Sigmoid colon (tissue), 7 donors: Measurements from ENCODE around the gene TMUB2. TPM values are rescaled to one million over a fixed set of nuclear protein-coding genes. Genes with fewer than 3 reads are reported as not detected.
A peak's percentile ranks its signal among the peaks of the same experiment; 100 is the strongest.

Experiments
- DNase-seq: peaks from one replicate; pipeline ENCODE4 v3.0.0-alpha.2; 2019
- H3K27ac ChIP-seq, 4 donors: fragments of 200-600 bp; sonication (generic); one replicate each; pipeline ENCODE4 v1.5.1; 2016 to 2019; ENCODE audit warnings: mild to moderate bottlenecking in 1 of 4
- H3K27me3 ChIP-seq, 3 donors: fragments of 200-600 bp; sonication (generic); one replicate each; pipeline ENCODE4 v1.5.1; 2019; ENCODE audit warnings: mild to moderate bottlenecking in 1 of 3
- H3K36me3 ChIP-seq, 4 donors: fragments of 200-600 bp; sonication (generic); one replicate each; pipeline ENCODE4 v1.5.1; 2016 to 2019
- H3K4me1 ChIP-seq, 4 donors: fragments of 200-600 bp; sonication (generic); one replicate each; pipeline ENCODE4 v1.5.1; 2017 to 2019
- H3K4me3 ChIP-seq, 4 donors: fragments of 200-600 bp; sonication (generic); one replicate each; pipeline ENCODE4 v1.5.1; 2017 to 2019; ENCODE audit warnings: mild to moderate bottlenecking in 2 of 4, moderate library complexity in 1 of 4
- H3K9me3 ChIP-seq, 4 donors: fragments of 200-600 bp in 3 of 4; sonication (generic) in 3 of 4; one replicate each; pipeline versions ENCODE4 v1.5.1 to v1.6.1; 2013 to 2019
- EP300 ChIP-seq, 4 donors: sonication (generic); formaldehyde crosslinking; IDR thresholded peaks; one replicate each; pipeline ENCODE4 v1.6.1; 2017; ENCODE audit warnings: antibody characterized with exemption in 4 of 4
- POLR2A ChIP-seq, 2 donors: fragments of 450-650 bp; IDR thresholded peaks; one replicate each; pipeline ENCODE4 v1.6.1; 2016; ENCODE audit warnings: antibody characterized with exemption in 2 of 2, mild to moderate bottlenecking in 2 of 2, moderate library complexity in 2 of 2
- POLR2AphosphoS5 ChIP-seq, 4 donors: sonication (generic); formaldehyde crosslinking; IDR thresholded peaks; one replicate each; pipeline ENCODE4 v1.6.1; 2017; ENCODE audit warnings: antibody characterized with exemption in 4 of 4
- WGBS, 2 donors: extraction: QIAGEN DNeasy Blood & Tissue Kit; methylation state at CpG; one replicate each; pipeline ENCODE4 v1.1.7; 2013; 5-methylcytosine and 5-hydroxymethylcytosine counted together
- intact Hi-C: fragments of 100-400 bp; cut with DNase I; formaldehyde crosslinking; loops from one replicate; pipeline ENCODE4 v1.15.1; 2023
- polyA plus RNA-seq, 3 donors: library from polyadenylated mRNA; stranded (reverse); fragments of 200-250 nt; gene quantifications; one replicate each; pipeline ENCODE4 v1.2.3, GENCODE V29; 2013
- total RNA-seq, 4 donors: library from RNA; depleted of rRNA; stranded (reverse); fragments of >200 nt; gene quantifications; one replicate each; pipeline ENCODE4 v1.1.0, GENCODE V29; 2016
- TF ChIP-seq, protein P1 (sequence below), 4 experiments: fragments of 450-650 bp in 3 of 4; fragments of 200-600 bp in 1 of 4; IDR thresholded peaks; one replicate each; pipeline ENCODE4 v1.5.1; 2016 to 2019; ENCODE audit warnings: antibody characterized with exemption in 4 of 4, mild to moderate bottlenecking in 3 of 4, moderate library complexity in 2 of 4
- donor health status: healthy with polysubstance abuse.
- donor health status: Bipolar disorder and iron deficiency.
- donor health status: healthy.

TMUB2 gene
- total and polyA plus RNA-seq, 7 donors = 19.0 to 41.3 (median 28.8) TPM

DNA sequence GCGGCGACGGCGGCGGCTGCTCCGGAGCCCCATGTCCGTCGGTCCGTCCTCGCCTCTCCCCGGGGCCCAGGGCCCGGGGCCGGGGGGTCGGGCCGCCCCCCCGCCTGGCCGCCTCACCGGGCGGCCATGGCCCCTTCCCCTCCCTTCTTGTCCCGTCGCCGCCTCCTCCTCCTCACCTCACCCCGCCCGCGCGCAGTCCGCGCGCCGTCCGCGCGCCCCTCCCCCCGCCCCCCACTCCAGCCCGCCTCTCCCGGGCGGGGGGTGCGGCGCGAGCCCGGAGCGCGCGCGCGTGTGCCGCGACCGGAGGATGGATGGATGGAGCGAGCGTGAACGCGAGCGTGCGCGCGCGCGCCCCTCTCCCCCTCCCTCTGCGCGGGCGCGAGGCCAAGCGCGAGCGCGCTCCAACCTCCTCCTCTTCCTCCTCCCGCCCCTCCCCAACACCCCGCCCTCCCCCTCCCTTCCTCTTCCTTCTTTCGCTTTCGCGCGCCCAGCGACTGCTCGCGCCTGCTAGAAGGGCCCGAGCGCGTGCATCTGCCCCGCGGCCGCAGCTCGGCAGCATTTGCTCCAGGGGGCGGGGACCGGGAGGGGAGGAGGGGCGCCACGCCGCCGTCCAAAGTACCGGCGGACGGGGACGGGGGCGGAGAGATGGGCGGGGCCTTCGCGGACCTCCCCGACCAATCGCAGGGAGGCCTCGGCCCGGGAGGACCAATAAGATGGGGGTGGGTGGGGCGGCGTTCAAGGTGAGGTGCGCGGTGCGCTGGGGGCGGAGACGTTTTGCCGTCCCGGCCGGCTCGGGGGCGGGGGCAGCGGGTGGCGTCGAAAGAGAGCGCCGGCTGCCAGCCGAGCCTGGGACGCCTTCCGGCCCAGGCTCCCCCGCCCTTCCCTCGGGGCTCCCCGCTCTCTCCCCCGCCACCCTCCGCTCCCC is 13.0 kb downstream of the TMUB2 start, which contains the start of gene ATXN7L3:
Gene ATXN7L3 (minus strand): TSS at position 332 of the 925 bp plus-strand sequence. CDS start 1,814 bp downstream, outside the sequence.
- peaks cover 9 to 25% (median 18%) of the 10 kb centered on the region in 4 donors for H3K36me3 ChIP-seq
- DNase-seq = peak; percentile 100
- TF ChIP-seq POLR2AphosphoS5 (IDR thresholded peaks at IDR 0.05) (peak; percentile 35 to 67 (median 64)), EP300 (IDR thresholded peaks at IDR 0.05) (no peak)
- intact Hi-C loops = loop anchor here (1.0 to 10.0 kb wide), 2 partner anchors 14 to 945 kb away; partner anchors contain the start of genes HEXIM1 and TMUB2
- peak within 1 kb of the TSS; percentile 78 to 99 (median 94) for H3K4me3 ChIP-seq
- WGBS, 2 donors = 1% methylated on average over 126 of the region's 126 CpGs
- peaks cover 0 to 36% (median 28%) of the 10 kb centered on the region in 4 donors for H3K4me1 ChIP-seq
- peak within 1 kb of the TSS; percentile 97 to 99 (median 98) for H3K27ac ChIP-seq
- H3K27me3 ChIP-seq = no peaks in the 10 kb centered on the region
- H3K9me3 ChIP-seq = no peaks in the 10 kb centered on the region

DNA sequence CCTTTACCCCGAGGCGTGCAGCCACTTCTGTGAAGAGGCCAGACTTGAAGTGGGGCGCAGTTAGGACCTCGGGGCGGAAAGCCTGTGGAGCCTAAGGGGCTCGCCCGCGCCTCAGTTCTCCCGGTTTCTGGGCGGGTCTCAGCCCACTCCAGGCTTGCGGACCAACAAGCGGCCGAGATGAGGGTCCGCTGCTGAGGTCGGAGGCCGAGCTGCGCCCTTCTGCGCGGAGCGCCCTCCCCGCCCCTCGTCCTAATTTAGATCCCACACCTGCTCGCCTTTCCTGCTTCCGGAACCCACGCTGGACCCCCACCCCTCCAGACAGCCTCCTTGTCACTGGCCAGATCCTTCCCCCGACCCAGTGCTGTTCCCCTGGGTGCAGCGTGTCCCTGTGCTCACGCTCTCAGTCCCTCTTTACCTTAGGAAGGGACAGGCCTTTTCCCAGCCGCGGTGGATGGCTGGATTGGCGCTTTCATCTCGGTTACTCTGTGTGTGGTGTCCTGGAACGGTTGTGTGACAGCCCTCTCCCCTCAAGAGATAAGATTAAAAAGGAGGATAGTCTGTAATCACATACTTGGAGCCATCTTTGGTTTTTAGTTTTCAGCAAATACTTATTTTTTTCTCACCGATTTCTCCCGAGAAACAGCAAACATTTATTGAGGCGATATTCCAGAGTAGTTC is 13.8 kb downstream of the TMUB2 start:
- H3K4me1 ChIP-seq = peaks cover 0 to 44% (median 28%) of the 10 kb centered on the region in 4 donors
- intact Hi-C loops = no loop called here
- TF ChIP-seq, protein P1, sequence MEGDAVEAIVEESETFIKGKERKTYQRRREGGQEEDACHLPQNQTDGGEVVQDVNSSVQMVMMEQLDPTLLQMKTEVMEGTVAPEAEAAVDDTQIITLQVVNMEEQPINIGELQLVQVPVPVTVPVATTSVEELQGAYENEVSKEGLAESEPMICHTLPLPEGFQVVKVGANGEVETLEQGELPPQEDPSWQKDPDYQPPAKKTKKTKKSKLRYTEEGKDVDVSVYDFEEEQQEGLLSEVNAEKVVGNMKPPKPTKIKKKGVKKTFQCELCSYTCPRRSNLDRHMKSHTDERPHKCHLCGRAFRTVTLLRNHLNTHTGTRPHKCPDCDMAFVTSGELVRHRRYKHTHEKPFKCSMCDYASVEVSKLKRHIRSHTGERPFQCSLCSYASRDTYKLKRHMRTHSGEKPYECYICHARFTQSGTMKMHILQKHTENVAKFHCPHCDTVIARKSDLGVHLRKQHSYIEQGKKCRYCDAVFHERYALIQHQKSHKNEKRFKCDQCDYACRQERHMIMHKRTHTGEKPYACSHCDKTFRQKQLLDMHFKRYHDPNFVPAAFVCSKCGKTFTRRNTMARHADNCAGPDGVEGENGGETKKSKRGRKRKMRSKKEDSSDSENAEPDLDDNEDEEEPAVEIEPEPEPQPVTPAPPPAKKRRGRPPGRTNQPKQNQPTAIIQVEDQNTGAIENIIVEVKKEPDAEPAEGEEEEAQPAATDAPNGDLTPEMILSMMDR (IDR thresholded peaks at IDR 0.05) = no peak
- TF ChIP-seq EP300 (IDR thresholded peaks at IDR 0.05) (no peak), POLR2AphosphoS5 (IDR thresholded peaks at IDR 0.05) (peak in 2 of 4 donors; percentile 7 to 40), POLR2A (IDR thresholded peaks at IDR 0.05) (peak in 1 of 2 donors; percentile 29)

DNA sequence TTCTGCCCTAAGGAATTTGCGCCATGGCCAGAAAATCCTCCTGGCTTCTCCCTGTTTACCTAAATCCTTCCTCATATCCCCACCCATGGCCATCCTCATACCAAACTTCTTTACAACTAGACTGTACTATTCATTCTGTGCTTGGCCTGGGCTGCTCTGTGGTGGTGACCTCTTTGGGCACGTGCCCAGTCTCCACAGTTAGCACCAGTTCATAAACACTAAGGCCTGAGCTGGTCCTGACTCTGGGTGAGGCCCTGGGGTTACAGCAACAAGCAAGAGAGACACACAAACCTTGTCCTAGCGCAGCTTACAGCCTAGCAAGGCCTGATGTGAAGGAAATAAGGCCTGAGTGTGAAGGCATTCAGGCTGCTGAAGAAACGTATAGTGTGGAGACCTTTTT is 16.0 kb downstream of the TMUB2 start:
- Histone ChIP-seq H3K27me3 (no peaks in the 10 kb centered on the region), H3K4me3 (no peak overlapping the region), H3K9me3 (no peaks in the 10 kb centered on the region), H3K36me3 (peaks cover 0 to 14% (median 13%) of the 10 kb centered on the region in 4 donors), H3K27ac (no peak overlapping the region), H3K4me1 (peaks cover 0 to 39% (median 19%) of the 10 kb centered on the region in 4 donors)
- DNase-seq = no peak
- TF ChIP-seq, protein P1 (IDR thresholded peaks at IDR 0.05) = no peak
- TF ChIP-seq EP300 (IDR thresholded peaks at IDR 0.05) (no peak), POLR2AphosphoS5 (IDR thresholded peaks at IDR 0.05) (no peak), POLR2A (IDR thresholded peaks at IDR 0.05) (no peak)
- WGBS, 2 donors = 89% methylated on average over 4 of the region's 4 CpGs
- intact Hi-C loops = no loop called here

More for the DNA sequence above, 13.8 kb downstream of the TMUB2 start:
- H3K9me3 ChIP-seq = no peaks in the 10 kb centered on the region
- H3K27me3 ChIP-seq = no peaks in the 10 kb centered on the region
- DNase-seq = no peak
- peak overlapping the region; percentile 97 to 99 (median 98) for H3K27ac ChIP-seq
- H3K36me3 ChIP-seq = peaks cover 5 to 17% (median 10%) of the 10 kb centered on the region in 4 donors
- WGBS, 2 donors = 4 to 5% methylated on average over 36 of the region's 36 CpGs
- peak overlapping the region; percentile 51 to 99 (median 94) for H3K4me3 ChIP-seq

DNA sequence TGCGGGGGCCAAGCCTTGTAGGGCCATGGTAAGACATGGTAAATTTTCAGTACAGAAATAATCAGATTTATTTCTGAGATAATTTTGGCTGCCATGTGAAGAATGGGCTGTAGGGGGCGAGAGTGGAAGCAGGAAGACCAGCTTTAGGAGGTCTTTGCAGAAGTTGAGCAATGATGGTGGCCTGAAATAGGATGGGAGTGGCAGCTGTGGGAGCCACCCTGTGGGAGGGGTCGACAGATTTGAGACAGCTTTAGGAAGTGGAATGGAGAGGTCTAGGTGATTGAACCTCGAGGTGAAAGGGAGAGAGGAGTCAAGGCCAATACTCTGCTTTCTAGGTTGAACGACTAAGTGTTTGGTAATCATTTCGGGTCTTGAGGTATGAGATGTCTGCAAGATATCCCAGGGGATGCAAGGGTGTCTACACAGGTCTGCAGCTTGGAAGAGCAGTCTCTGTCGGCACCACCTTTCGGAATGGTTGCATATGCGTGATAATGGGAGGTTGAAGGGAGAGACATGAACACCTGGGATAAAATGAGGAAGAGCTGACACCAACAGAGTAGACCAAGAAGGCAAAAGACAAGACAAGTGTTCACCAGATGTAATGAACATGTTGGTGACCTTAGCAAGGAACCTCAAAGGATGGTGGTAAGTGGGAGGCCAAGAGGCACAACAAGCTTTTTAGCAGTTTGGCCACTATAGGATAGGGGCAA is 17.1 kb downstream of the TMUB2 start:
- Histone ChIP-seq H3K4me3 (no peak overlapping the region), H3K9me3 (no peaks in the 10 kb centered on the region), H3K36me3 (peaks cover 8 to 24% (median 22%) of the 10 kb centered on the region in 4 donors), H3K27ac (no peak overlapping the region), H3K27me3 (no peaks in the 10 kb centered on the region), H3K4me1 (peaks cover 0 to 30% (median 10%) of the 10 kb centered on the region in 4 donors)
- TF ChIP-seq EP300 (IDR thresholded peaks at IDR 0.05) (no peak), POLR2AphosphoS5 (IDR thresholded peaks at IDR 0.05) (no peak), POLR2A (IDR thresholded peaks at IDR 0.05) (no peak)
- TF ChIP-seq, protein P1 (IDR thresholded peaks at IDR 0.05) = peak; percentile 29 to 57 (median 50)
- intact Hi-C loops = no loop called here
- WGBS, 2 donors = 57 to 62% methylated on average over 9 of the region's 9 CpGs
- no peak for DNase-seq
